Stimulated activated CD4-positive, alpha-beta T cell treated with anti-CD3 and anti-CD28 coated beads, Interleukin-1b, Interleukin-23, amount 100 ng/mL, for 24 hours (primary cell): Measurements from ENCODE around the gene NRF1.

ENCODE experiments used
- DNase-seq, 4 experiments: peaks; one replicate each; pipeline ENCODE4 v3.0.0-alpha.2; 2020; ENCODE audit warnings: low read depth in 4 of 4, low spot score in 1 of 4

NRF1 gene

DNA sequence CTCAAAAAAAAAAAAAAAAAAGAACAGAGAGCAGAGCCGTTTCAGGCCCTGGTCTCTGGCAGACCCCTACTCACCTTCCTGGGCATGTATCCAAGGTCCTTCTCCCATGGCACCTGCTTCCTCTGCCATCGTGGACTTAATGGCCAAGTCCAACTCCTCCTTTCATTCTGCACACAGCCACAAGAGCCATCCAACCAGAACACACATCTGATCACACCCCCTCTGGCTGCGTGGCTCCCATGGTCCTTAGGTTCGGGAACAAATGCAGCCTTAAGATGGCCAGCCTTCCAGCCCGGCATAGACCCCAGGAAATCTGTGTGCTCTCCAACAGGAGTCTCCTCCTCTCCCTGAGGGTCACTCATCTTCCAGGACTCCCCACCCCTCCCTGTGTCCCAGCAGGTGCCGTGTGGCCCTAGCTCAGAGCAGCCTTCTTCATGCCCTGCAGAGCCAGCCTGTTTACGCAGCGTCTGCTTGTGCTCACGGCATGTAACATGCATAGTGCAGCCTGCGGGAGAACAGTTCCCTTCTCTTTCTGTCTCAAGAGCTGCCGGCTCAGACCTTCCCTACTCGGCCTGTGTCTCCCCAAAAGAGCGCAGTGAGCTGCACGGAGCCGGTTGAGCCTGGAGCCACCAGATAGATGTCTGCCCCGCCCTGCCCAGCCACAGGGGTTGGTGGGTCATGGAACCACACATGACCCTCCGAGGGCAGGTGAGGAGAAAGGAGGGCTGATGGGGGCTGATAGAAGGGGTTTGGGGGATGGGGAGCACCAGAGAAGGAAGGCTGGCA lies 157.3 kb downstream of the NRF1 start:
- no peak for DNase-seq

DNA sequence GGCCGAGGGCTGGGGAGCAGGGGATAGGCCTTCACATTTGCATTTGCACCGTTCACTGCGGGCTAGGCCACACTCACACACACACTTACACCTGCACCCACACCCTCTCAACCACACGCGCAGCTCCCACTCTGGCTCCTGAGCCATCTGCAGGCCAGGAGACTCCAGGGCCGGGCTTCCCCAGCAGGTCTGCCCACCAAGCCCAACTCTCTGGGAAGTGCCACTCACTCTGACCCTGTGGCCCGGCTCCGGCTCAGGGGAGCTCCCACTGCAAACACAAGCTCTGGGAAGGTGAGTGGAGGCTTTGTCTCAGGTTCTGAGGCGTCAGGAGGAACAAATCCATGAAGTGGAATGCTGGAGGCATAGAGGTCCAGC lies 157.9 kb downstream of the NRF1 start:
- no peak for DNase-seq

DNA sequence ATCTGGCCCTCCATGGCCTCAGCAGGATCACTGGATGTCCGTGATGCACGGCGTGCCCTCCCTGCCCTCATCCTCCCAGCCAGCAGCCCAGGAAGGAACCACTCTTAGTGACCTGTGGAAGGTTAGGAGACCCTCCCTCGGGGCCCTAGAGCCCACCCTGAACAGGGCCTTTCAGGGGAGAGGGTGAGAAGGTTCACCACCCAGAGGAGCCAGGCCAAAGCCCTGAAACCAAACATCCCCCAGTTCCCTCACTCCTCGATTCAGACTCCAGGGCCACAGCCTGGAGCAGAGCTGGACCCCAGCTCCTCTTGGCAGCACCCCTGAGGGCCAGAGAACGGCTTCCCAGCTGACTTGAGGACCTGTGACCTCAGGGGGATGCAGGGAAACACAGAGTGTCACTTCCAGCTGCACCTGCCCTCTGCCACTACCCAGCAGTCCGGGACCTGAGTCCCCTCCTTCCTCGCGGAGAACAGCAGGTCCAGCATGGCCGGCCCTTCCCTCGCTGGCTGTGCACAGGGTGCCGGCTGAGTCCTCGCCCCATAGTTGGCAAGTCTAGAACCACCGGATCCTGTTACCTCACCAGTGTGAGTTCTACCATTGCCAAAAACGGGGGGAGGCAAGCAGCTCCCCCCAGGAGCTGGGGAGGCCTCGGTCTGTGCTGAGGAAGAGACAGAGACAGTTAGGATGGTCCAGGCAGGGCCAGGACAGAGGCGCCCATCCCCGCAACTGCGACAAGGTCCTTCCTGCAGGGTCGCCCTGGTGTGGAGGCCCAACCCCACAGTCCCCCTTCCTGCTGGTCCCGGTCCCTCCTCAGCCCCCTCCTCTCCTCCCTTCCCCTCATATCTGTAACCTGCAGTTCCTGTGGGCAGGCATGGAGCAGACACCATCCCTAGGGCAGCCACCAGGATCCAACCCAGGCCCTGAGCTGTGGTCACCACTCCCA lies 158.6 kb downstream of the NRF1 start:
- no peak for DNase-seq

DNA sequence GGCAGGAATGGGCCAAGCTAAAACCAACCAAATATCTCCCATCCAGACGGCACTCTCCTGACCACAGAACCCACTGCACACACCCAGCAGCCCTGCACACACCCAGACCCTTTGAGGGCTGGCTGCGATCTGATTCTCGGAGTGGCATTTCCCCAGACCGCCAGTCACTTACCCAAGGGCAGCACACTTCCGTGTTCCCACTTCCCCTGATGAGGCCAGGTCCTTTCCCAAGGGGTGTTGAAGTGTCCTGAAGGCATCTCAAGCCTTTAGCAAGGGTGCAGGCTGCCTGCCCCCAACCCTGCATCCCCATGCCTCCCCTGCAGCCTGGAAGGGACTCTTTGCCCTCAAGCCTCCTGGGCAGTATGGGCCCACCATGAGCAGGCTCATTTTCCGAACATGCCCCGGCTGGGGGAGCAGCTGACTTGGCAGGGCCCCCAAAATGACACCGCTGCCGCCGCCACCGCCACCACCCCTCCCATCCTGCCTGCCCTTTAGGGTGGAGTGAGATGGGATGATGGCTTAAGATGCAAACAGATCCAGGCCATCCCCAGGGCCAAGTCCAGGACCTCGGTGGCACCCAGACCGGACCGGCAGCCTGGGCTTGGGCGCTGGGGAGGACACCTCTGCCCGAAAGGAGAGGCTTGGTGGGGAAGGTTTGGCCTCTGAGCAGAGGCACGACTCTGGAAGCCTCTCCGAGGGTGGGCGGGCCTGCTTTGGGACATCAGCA lies 159.8 kb downstream of the NRF1 start:
- no peak for DNase-seq

- DNase-seq = no peak
These were observed 160.5 kb downstream of the NRF1 start for GRCh38 chr7:129771928-129772479.

GRCh38 chr7:129772646-129773280 lies 161.2 kb downstream of the NRF1 start:
- no peak for DNase-seq

GRCh38 chr7:129773328-129773731 lies 161.8 kb downstream of the NRF1 start:
- no peak for DNase-seq

DNA sequence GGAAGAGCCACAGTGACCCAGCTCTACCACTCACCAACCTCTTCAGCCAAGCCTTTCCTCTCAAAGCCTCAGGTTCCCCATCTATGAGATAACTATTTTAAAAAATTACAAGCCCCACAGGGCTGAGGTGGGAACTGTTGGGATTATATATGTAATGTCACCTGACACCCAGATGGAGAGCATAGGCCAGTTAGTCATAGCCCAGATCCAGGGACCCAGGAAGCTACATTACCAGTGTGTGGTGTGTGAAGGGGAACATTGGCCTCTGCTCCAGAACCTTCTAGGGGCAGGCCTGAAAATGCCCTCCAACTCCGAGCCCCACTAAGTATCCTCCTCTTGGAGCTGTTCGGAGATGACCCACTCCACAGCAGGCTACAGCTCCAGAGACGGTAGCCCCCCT lies 162.4 kb downstream of the NRF1 start:
- no peak for DNase-seq

DNA sequence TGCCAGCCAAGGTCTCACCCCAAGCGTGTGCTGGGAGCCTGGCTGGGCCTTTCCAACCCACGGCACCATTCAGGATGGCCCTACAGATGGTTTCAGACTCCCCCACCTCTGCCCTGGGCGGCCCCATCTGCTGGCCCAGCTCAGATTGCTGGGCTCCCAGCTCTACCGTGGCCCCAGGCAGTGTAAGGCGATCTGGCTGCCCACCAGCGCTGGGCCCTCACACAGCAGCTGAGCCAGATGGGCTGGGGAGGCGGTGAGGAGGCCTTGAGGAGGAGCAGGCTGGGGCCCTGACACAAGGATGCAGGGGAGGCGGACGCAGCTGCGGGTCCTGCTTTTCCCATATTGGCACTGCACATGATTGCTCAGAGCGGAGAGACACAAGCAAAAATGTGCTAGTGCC lies 162.8 kb downstream of the NRF1 start:
- no peak for DNase-seq

- DNase-seq = no peak
These were observed 163.6 kb downstream of the NRF1 start for GRCh38 chr7:129774871-129775694.

GRCh38 chr7:129775695-129776361 lies 164.3 kb downstream of the NRF1 start:
- no peak for DNase-seq

DNA sequence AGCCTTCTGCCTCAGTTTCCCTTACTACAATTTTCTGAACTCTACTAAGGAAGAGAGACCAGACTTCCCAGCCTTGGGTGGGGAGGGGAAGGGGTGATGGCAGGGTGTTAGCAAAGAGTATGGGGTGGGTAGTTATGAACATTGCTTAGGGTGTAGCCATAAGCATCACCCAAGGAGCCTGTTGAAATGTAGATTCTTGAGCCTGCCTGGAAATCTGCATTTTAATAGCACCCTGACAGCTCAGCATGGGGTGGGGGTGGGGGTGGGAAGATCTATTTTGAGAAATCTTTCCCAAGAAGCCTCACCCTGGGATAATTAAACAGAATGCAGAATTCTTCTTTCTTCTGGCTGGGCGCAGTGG lies 164.8 kb downstream of the NRF1 start:
- DNase-seq = no peak

DNA sequence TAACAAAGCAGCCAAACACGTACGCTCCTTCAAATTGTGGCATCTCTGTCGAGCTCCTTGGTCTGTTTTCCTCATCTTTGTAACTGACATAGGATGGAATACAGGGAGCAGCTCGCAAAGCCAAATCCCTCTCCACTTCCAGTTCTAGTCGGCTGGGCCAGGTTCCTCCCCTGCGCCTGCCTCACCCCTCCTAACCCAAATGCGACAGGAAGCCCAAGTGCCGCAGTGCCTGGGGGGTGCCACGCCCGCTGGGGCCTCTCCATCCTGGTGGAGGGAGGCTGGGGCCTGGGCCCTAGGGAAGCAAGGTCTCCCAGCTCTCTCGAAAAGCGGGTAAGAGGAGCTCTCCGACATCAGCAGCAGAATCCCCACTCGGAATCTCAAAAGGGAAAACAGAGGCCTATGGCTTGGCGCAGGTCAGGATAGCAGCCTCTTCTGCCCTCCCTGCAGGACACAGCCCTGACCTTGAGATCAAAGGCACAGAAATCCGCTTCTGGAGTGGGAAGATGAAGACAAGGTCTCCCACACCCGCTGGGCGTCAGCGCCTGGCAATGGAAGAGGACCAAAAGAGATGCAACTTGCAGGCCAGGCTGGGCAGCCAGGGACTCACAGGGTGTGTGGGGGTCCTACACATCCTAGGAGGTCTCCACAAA lies 165.8 kb downstream of the NRF1 start:
- no peak for DNase-seq

- DNase-seq = no peak
These were observed 166.7 kb downstream of the NRF1 start for GRCh38 chr7:129777993-129778769.

GRCh38 chr7:129778770-129779601 lies 167.5 kb downstream of the NRF1 start:
- DNase-seq = no peak

GRCh38 chr7:129779602-129780256 lies 168.2 kb downstream of the NRF1 start:
- DNase-seq = peak in 1 of 4 experiments; percentile 21
